Activated T-helper 2 cell treated with anti-CD3 and anti-CD28 coated beads, Interferon-gamma antibody, Interleukin-2, Interleukin-4, amounts not matched to agents 10 μg/mL and 5 μg/mL and 100 μg/mL, durations not matched to agents 14 hours and 24 hours and 36 hours (primary cell): Measurements from ENCODE around the gene IQCN. TPM values are rescaled to one million over a fixed set of nuclear protein-coding genes. Genes with fewer than 3 reads are reported as not detected.
A peak's percentile ranks its signal among the peaks of the same experiment; 100 is the strongest.

Source experiments
- DNase-seq: peaks from one replicate; pipeline ENCODE4 v3.0.0; 2021; ENCODE audit warnings: low spot score
- H3K27ac Mint-ChIP-seq: one replicate; pipeline ENCODE4 v1.8.0; 2021; ENCODE audit warnings: mixed read lengths
- H3K27me3 Mint-ChIP-seq: one replicate; pipeline ENCODE4 v1.8.0; 2021; ENCODE audit warnings: low read depth, mixed read lengths
- H3K36me3 Mint-ChIP-seq: one replicate; pipeline ENCODE4 v1.8.0; 2021; ENCODE audit warnings: low read depth, mixed read lengths
- H3K4me1 Mint-ChIP-seq: one replicate; pipeline ENCODE4 v1.8.0; 2021; ENCODE audit warnings: low read depth, mixed read lengths
- H3K4me3 Mint-ChIP-seq: one replicate; pipeline ENCODE4 v1.8.0; 2021; ENCODE audit warnings: low read depth, mild to moderate bottlenecking, moderate library complexity, mixed read lengths
- H3K9me3 Mint-ChIP-seq: one replicate; pipeline ENCODE4 v1.8.0; 2021; ENCODE audit warnings: mixed read lengths
- intact Hi-C: fragments of 100-400 bp; cut with micrococcal nuclease; formaldehyde crosslinking; loops from one replicate; pipeline ENCODE4 v1.15.1; 2023
- total RNA-seq: library from RNA; stranded (reverse); gene quantifications from 2 replicates; pipeline ENCODE4 v1.2.3, GENCODE V29; 2022

IQCN gene
- total RNA-seq, 1 donor from 2014 or later = 3.3 TPM

- Mint-ChIP-seq H3K36me3 (peaks cover 49% of the 10 kb centered on the region), H3K4me3 (peak overlapping the region; percentile 92), H3K27me3 (no peaks in the 10 kb centered on the region), H3K27ac (peak overlapping the region; percentile 98), H3K4me1 (peaks cover 28% of the 10 kb centered on the region), H3K9me3 (no peaks in the 10 kb centered on the region)
- peak; percentile 92 for DNase-seq
- intact Hi-C loops = loop anchor here (1.0 to 5.0 kb wide), 5 partner anchors 13 to 133 kb away; partner anchors contain the start of gene LSM4
Observed at GRCh38 chr19:18279516-18280246, 5.4 kb upstream of the IQCN start.

- peak overlapping the region; percentile 98 for H3K27ac Mint-ChIP-seq
- no peaks in the 10 kb centered on the region for H3K27me3 Mint-ChIP-seq
- H3K36me3 Mint-ChIP-seq = peaks cover 54% of the 10 kb centered on the region
- H3K4me1 Mint-ChIP-seq = peaks cover 29% of the 10 kb centered on the region
- no peak for DNase-seq
- H3K4me3 Mint-ChIP-seq = peak overlapping the region; percentile 92
- intact Hi-C loops = loop anchor here (1.0 to 5.0 kb wide), 5 partner anchors 14 to 133 kb away; partner anchors contain the start of gene LSM4
- no peaks in the 10 kb centered on the region for H3K9me3 Mint-ChIP-seq
Observed at GRCh38 chr19:18279266-18279515, 4.9 kb upstream of the IQCN start.

GRCh38 chr19:18278521-18279265 is 4.4 kb upstream of the IQCN start:
- H3K4me3 Mint-ChIP-seq = peak overlapping the region; percentile 92
- peaks cover 57% of the 10 kb centered on the region for H3K36me3 Mint-ChIP-seq

DNA sequence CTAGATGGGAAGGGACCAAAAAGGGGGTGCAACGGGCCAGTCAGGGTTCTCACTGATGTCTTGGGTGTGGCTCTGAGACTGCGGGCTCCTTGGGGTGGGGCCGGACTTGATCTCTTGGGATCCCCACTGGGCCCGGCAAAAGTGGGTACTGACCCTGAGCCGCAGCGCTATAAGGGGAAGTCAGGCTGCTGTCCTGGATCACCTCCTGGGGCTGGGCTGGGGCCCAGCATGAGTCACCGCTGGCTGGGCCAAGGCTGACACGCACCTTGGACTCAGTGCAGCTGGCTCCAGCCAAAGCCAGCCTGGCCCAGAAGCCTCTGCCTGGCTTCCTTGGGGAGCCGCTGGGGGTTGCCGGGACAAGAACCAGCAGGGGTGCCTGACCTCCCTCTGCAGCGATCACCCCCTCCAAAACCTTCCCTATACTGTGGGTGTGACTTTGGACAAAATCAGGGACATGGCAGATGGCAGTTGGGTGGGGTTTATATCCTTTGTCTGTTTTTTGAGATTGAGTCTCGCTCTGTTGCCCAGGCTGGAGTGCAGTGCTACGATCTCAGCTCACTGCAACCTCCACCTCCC is 617 bp upstream of the IQCN start:
- Mint-ChIP-seq H3K4me3 (peak overlapping the region; percentile 26), H3K27ac (peak overlapping the region; percentile 17)
- no peak for DNase-seq

More at GRCh38 chr19:18278521-18279265, 4.4 kb upstream of the IQCN start:
- Mint-ChIP-seq H3K4me1 (peaks cover 29% of the 10 kb centered on the region), H3K27ac (peak overlapping the region; percentile 73), H3K9me3 (no peaks in the 10 kb centered on the region), H3K27me3 (no peaks in the 10 kb centered on the region)
- peak; percentile 57 for DNase-seq
- intact Hi-C loops = loop anchor here (1.0 to 5.0 kb wide), 5 partner anchors 14 to 134 kb away; partner anchors contain the start of gene LSM4

GRCh38 chr19:18273561-18274218 is 562 bp downstream of the IQCN start:
- no peak for DNase-seq
- peaks cover 13% of the 10 kb centered on the region for H3K4me1 Mint-ChIP-seq
- no peaks in the 10 kb centered on the region for H3K27me3 Mint-ChIP-seq
- peaks cover 52% of the 10 kb centered on the region for H3K36me3 Mint-ChIP-seq
- H3K27ac Mint-ChIP-seq = no peak overlapping the region
- H3K9me3 Mint-ChIP-seq = no peaks in the 10 kb centered on the region
- H3K4me3 Mint-ChIP-seq = no peak overlapping the region
- intact Hi-C loops = no loop called here

More for the DNA sequence above, 617 bp upstream of the IQCN start:
- Mint-ChIP-seq H3K9me3 (no peaks in the 10 kb centered on the region), H3K27me3 (no peaks in the 10 kb centered on the region), H3K4me1 (peaks cover 17% of the 10 kb centered on the region), H3K36me3 (peaks cover 59% of the 10 kb centered on the region)
- intact Hi-C loops = loop anchor here (5.0 kb wide), 1 partner anchor 137 kb away; no protein-coding TSS in a partner anchor

GRCh38 chr19:18271433-18271841 is 2.8 kb downstream of the IQCN start:
- H3K27ac Mint-ChIP-seq = no peak overlapping the region
- H3K4me1 Mint-ChIP-seq = peaks cover 9% of the 10 kb centered on the region
- H3K4me3 Mint-ChIP-seq = no peak overlapping the region
- peaks cover 47% of the 10 kb centered on the region for H3K36me3 Mint-ChIP-seq
- H3K27me3 Mint-ChIP-seq = no peaks in the 10 kb centered on the region
- intact Hi-C loops = no loop called here
- H3K9me3 Mint-ChIP-seq = no peaks in the 10 kb centered on the region
- DNase-seq = no peak

DNA sequence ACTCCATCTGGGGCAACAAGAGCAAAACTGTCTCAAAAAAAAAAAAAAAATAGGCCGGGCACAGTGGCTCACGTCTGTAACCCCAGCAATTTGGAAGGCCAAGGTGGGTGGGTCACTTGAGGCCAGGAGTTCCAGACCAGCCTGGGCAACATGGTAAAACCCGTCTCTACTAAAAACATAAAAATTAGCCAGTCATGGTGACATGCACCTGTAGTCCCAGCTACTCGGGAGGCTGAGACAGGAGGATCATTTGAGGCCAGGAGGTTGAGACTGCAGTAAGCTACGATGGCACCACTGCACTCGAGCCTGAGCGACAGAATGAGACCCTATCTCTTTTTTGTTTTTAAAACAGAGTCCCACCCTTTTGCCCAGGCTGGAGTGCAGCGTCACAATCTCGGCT is 3.9 kb downstream of the IQCN start:
- no peak overlapping the region for H3K4me3 Mint-ChIP-seq
- no peaks in the 10 kb centered on the region for H3K27me3 Mint-ChIP-seq
- no peak for DNase-seq
- H3K9me3 Mint-ChIP-seq = no peaks in the 10 kb centered on the region
- intact Hi-C loops = no loop called here
- H3K4me1 Mint-ChIP-seq = peaks cover 6% of the 10 kb centered on the region
- H3K27ac Mint-ChIP-seq = no peak overlapping the region
- H3K36me3 Mint-ChIP-seq = peaks cover 46% of the 10 kb centered on the region

- Mint-ChIP-seq H3K36me3 (peaks cover 35% of the 10 kb centered on the region), H3K9me3 (no peaks in the 10 kb centered on the region), H3K4me1 (no peaks in the 10 kb centered on the region), H3K27me3 (no peaks in the 10 kb centered on the region), H3K4me3 (no peak overlapping the region), H3K27ac (no peak overlapping the region)
- intact Hi-C loops = no loop called here
- no peak for DNase-seq
Observed at GRCh38 chr19:18269070-18269723, 5.1 kb downstream of the IQCN start.

GRCh38 chr19:18266771-18267686 is 7.2 kb downstream of the IQCN start:
- H3K27me3 Mint-ChIP-seq = no peaks in the 10 kb centered on the region
- no peak for DNase-seq
- no peaks in the 10 kb centered on the region for H3K9me3 Mint-ChIP-seq
- peaks cover 23% of the 10 kb centered on the region for H3K36me3 Mint-ChIP-seq
- H3K4me1 Mint-ChIP-seq = no peaks in the 10 kb centered on the region
- intact Hi-C loops = no loop called here
- H3K4me3 Mint-ChIP-seq = no peak overlapping the region
- no peak overlapping the region for H3K27ac Mint-ChIP-seq

- no peaks in the 10 kb centered on the region for H3K4me1 Mint-ChIP-seq
- H3K27me3 Mint-ChIP-seq = no peaks in the 10 kb centered on the region
- H3K36me3 Mint-ChIP-seq = peaks cover 23% of the 10 kb centered on the region
- no peak overlapping the region for H3K4me3 Mint-ChIP-seq
- intact Hi-C loops = no loop called here
- no peak overlapping the region for H3K27ac Mint-ChIP-seq
- no peak for DNase-seq
- no peaks in the 10 kb centered on the region for H3K9me3 Mint-ChIP-seq
Observed at GRCh38 chr19:18265582-18265981, 8.7 kb downstream of the IQCN start.

DNA sequence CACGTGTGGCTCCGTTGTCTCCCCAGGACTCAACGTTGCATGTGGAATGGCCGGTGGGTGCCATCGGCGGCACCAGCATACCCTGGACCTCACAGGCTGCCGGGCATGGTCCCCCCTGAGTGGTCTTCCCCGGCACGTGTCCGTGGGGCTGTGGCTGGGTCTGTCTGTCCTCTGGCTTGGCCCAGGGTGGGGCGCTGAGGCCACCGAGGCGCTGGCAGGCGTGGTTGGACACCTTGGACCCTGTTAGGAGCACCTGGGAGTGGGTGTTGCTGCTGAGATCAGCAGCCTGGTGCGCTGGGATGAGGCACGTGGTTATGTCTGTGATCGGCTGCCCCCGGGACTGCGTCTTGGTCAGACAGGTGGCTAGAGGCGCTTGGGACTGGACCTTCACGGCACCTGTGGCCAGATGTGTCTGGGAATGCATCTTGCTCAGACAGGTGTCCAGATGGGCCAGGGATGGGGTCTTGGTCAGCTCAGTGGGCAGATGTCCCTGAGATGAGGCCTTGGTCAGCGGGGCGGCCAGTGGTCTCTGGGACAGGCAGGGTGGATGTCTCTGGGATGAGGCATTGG is 9.2 kb downstream of the IQCN start:
- Mint-ChIP-seq H3K9me3 (no peaks in the 10 kb centered on the region), H3K36me3 (peaks cover 23% of the 10 kb centered on the region), H3K27me3 (no peaks in the 10 kb centered on the region), H3K4me3 (no peak overlapping the region), H3K4me1 (no peaks in the 10 kb centered on the region), H3K27ac (no peak overlapping the region)
- no peak for DNase-seq
- intact Hi-C loops = no loop called here
